Right cardiac atrium (tissue), 5 donors: ENCODE results near the gene PPY. TPM values are rescaled to one million over a fixed set of nuclear protein-coding genes. Genes with fewer than 3 reads are reported as not detected.

Experiments used
- ATAC-seq, 2 donors: fragments of 200-7000 bp; cut with Tn5 transposase; one replicate each; pipeline versions ENCODE4 v1.8.0 to v1.9.1; 2020; ENCODE audit warnings: moderate library complexity in 2 of 2, mild to moderate bottlenecking in 1 of 2
- DNase-seq, 3 donors: peaks; one replicate each; pipeline ENCODE4 v3.0.0-alpha.2; 2020
- H3K27ac ChIP-seq: one replicate; pipeline ENCODE4 v1.5.1; 2013; ENCODE audit warnings: mild to moderate bottlenecking, low read length, control low read depth, moderate library complexity
- H3K27me3 ChIP-seq: one replicate; pipeline ENCODE4 v1.6.1; 2013; ENCODE audit not compliant: control insufficient read depth, insufficient read depth
- H3K4me1 ChIP-seq: one replicate; pipeline ENCODE4 v1.6.1; 2013; ENCODE audit warnings: low read length; ENCODE audit not compliant: control insufficient read depth, insufficient read depth
- H3K4me3 ChIP-seq: one replicate; pipeline ENCODE4 v1.5.1; 2013; ENCODE audit warnings: low read length, control low read depth
- H3K9me3 ChIP-seq: one replicate; pipeline ENCODE4 v1.6.1; 2013; ENCODE audit warnings: low read length; ENCODE audit not compliant: control insufficient read depth
- WGBS: extraction: QIAGEN DNeasy Blood & Tissue Kit; methylation state at CpG from one replicate; pipeline ENCODE4 v1.1.7; 2013; 5-methylcytosine and 5-hydroxymethylcytosine counted together
- intact Hi-C, 4 donors: fragments of 100-400 bp; cut with DNase I; formaldehyde crosslinking; loops; one replicate each; pipeline versions ENCODE4 v1.11.0 to v1.14.0; 2022 to 2023
- long read RNA-seq, 4 donors: library from polyadenylated mRNA; unstranded; transcript quantifications; one replicate each; pipeline ENCODE4 v2.0.0, GENCODE V29; 2020 to 2021
- polyA plus RNA-seq: library from polyadenylated mRNA; stranded (reverse); fragments of 200-250 nt; gene quantifications from one replicate; pipeline ENCODE4 v1.2.3, GENCODE V29; 2013
- total RNA-seq, 4 donors: library from RNA; stranded (reverse); fragmentation: NEBNext Ultra II Directional; extraction: Animal tissue kit (Norgen Biotek cat#: 25700); gene quantifications; one replicate each; pipeline ENCODE4 v1.2.1, GENCODE V29; 2021
- donor health status: healthy with polysubstance abuse.
- donor health status: DM: no; HTN: yes; CAD: no.
- donor health status: DM: no; HTN: no; CAD: no.
- donor health status: DM: no; HTN: yes; CAD: no; lungs with severe emphysema.
- donor health status: DM: yes; HTN: yes; CAD: no.

Gene PPY, protein sequence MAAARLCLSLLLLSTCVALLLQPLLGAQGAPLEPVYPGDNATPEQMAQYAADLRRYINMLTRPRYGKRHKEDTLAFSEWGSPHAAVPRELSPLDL
- total RNA-seq (not detected), polyA plus RNA-seq (not detected)
- long read RNA-seq, donor 1: 0 reads
- long read RNA-seq, donor 2: 0 reads
- long read RNA-seq, donor 3: 0 reads
- long read RNA-seq, donor 4: 0 reads

DNA sequence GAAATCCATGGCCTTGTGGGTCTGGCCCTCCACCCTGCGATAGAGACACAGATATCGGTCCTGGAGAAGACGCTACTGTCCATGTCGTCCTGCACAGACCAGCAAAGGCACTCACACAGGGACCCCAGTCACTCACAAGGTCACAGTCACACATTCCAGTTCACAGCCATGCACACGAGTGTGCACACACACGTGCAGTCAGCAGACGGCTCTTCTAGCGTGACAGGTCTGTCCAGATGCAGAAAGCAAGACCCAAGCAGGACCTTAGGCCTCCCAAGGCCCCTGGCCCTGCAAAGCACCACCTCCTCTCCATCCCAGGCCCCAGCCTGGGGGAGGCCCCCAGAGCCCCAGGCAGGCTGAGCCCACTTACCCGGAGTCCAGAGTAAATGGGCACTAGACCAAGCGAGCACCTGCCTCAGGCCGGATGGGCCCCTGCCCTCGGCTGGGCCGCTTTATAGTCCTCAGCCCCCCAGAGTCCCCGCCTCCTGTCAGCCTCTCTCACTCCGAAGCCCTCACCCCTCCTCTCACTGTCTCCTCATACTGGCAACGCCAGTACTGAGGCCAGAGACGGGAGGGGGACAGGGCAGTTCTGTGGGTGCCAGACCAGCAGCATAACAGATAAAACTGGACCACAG lies at the start of gene PPY:
TSS of gene PPY (minus strand) at position 426 of the 635 bp plus-strand sequence. CDS start 822 bp downstream, outside the sequence.
- Histone ChIP-seq H3K4me1 (no peaks in the 10 kb centered on the region), H3K4me3 (no peak within 1 kb of the TSS), H3K27me3 (no peaks in the 10 kb centered on the region), H3K27ac (no peak within 1 kb of the TSS), H3K9me3 (no peaks in the 10 kb centered on the region)
- ATAC-seq: no peak
- DNase-seq: no peak
- WGBS: 86% methylated on average over 17 of the region's 17 CpGs
- intact Hi-C loops: loop anchor here (5.0 to 10.0 kb wide), 4 partner anchors 50 to 103 kb away; no protein-coding TSS in a partner anchor

DNA sequence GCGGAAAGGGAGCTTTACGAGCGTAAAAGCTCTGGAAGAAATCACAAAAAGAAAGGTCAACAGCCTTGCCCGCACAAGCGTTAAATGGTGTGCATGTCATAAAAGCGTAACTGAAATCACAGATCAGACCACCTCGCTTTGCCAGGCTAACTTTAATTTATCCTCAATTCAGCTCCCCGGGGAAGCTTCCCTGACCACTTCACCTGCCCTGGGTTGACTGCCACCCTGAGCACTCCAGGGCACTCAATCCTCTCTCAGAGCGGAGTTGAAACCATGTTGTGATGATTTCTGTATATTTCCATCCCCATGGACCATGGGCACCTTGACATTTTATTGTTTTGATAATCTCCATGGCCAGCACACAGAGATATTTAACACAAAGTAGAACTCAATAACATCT lies 46.0 kb upstream of the PPY start:
- Histone ChIP-seq H3K9me3 (no peaks in the 10 kb centered on the region), H3K27ac (no peak overlapping the region), H3K4me1 (peaks cover 3% of the 10 kb centered on the region), H3K27me3 (no peaks in the 10 kb centered on the region), H3K4me3 (no peak overlapping the region)
- DNase-seq: no peak
- intact Hi-C loops: no loop called here
- no peak for ATAC-seq
- WGBS: 87% methylated on average over 9 of the region's 9 CpGs

DNA sequence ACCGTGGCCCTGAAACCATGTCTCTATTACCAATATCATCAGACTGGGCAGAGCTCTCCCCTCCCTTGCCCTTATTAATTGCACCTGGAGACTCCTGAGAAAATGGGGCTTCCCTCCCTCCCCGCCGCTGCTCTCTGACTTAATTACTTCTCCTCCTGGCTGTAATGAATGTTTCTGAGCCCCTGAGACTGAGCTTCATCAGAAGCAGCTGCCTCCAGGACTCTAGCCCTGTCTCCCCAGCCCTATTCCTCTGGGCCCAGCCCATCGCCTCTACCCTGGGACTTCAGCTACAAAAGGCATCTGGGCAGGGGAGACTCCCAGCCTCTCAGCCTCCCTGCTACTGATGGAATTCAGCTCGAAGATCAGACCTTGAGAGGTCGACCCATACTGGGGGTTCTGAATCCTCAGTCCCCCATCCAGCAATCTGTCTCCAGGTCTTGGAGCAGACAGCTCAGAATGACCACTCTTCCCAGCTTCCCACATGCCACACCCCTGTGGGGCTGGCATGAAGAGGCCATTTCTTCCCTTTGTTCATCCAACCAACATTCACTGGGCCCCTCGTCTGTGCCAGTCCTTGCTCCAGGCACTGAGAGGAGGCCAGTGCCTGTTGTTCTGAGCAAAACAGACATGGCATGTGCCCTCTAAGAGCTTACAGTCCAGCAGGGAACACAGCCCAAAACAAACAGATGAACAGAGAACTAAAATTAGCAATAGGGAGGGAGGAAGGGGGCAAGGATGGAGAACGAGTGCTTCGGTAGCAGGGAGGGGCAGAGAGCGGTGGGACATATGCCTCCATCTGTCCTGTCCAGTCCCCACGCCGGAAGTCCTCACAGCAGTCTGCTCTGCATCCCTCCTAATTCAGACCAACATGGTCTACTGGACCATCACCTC lies 45.1 kb upstream of the PPY start:
- intact Hi-C loops: no loop called here
- H3K27ac ChIP-seq: peak overlapping the region; percentile 8

DNA sequence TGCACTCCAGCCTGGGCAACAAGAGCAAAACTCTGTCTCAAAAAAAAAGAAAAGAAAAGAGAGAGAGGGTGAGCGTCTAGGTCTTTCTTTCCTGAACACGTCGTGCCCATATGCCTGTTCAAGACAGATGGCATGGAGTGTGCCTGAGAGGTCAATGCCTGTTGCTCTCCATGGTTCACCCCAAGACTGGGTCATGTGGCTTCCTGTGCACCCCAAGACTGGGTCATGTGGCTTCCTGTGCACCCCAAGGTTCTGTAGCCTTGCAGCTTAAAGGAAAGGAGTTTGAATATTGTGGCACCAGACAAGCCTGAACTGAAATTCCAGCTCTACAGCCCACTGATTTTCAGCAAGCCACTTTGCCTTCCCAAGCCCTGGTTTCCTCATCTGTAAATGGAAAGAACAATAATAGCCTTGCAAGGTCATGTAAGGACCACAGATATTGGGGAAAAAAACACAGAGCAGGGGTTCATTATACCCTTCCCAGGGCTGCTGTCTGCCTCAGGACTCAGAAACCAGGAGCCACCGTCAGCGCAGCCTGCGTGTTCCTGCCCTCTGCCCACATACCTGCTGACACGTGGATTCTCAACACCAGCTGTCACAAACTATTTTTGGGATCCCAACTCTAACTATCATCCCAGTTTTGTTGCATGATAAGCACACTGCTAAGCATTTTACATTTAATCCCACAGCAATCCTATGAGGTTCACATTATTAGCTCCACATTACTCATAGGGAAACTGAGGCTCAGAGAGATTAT lies 44.1 kb upstream of the PPY start:
- no peaks in the 10 kb centered on the region for H3K27me3 ChIP-seq
- intact Hi-C loops: no loop called here
- peaks cover 3% of the 10 kb centered on the region for H3K4me1 ChIP-seq
- ATAC-seq (no peak), DNase-seq (no peak)
- peak overlapping the region; percentile 2 for H3K27ac ChIP-seq
- no peak overlapping the region for H3K4me3 ChIP-seq
- no peaks in the 10 kb centered on the region for H3K9me3 ChIP-seq
- WGBS: 70% methylated on average over 7 of the region's 7 CpGs

More for the DNA sequence above, 45.1 kb upstream of the PPY start:
- ATAC-seq: peak in 1 of 2 donors; percentile 31
- no peaks in the 10 kb centered on the region for H3K27me3 ChIP-seq
- DNase-seq: no peak
- H3K4me3 ChIP-seq: no peak overlapping the region
- WGBS: 62% methylated on average over 12 of the region's 12 CpGs
- no peaks in the 10 kb centered on the region for H3K9me3 ChIP-seq
- H3K4me1 ChIP-seq: peaks cover 3% of the 10 kb centered on the region

DNA sequence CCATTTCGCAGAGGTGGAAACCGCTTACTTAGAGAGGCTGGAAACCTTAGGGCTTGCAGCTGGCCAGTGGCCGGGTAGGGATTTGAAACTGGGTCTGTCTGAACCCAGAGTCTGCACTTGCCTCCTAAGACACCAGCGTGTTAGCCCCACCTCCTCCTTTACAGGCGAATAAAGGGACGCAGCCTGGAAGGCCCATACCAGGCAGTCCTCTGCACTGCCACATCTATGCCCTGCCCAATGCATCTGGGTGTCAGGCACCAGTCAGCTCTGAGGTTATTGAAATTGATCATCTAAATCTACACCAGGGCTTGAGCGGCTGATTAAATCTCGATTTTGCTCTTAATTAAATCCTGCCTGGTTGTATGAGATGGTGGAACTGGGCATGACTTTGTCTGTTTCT lies 42.2 kb upstream of the PPY start:
- H3K27me3 ChIP-seq: no peaks in the 10 kb centered on the region
- H3K4me3 ChIP-seq: no peak overlapping the region

DNA sequence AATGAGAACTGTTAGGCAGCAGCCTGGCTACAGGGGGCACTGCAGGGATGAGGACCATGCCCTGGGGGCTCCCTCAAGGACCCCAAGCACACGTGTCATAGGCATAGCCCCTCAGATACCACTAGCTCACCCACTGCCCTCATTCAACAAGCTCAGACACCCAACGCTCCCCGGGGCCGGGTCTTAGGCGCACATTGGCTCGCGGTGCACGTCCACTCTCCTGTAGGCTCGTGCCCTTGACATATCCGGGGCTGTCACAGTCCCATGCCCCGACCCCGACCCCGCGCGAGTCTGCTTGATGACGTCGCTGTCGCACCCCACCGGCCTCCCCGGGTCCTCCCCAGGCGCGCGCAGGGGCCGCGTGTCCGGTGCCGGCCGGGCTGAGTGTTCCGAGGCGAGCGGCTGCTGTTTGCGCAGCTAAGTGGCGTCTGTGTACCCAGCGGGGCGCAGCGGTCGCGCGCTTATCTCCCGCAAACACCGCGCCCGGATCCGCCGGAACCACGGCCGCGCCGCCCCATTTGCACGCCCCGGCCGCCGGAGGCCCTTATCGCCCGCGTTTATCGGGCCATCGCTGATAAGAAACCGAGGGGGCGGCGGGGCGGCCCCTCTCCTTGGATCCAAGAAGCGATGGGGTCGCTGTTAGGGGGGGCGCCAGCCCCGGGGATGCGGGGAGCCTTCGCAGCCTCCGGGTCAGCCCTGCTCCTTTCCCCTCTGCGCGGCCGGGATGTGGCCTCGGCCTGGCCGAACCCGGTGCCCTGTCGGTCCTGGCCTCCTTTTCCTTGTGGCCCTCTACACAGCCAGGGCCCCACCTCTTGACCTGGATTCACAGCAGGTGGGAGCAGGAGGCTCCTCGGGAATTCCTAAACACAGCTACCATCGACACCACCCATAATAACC lies 41.5 kb upstream of the PPY start:
- Histone ChIP-seq H3K27me3 (no peaks in the 10 kb centered on the region), H3K27ac (no peak overlapping the region), H3K4me1 (peaks cover 3% of the 10 kb centered on the region), H3K9me3 (no peaks in the 10 kb centered on the region), H3K4me3 (peak overlapping the region; percentile 35)
- ATAC-seq (peak; percentile 75 to 81), DNase-seq (peak in 1 of 3 donors; percentile 62)
- intact Hi-C loops: no loop called here
- WGBS: 3% methylated on average over 78 of the region's 78 CpGs

More for the DNA sequence above, 42.2 kb upstream of the PPY start:
- Histone ChIP-seq H3K4me1 (peaks cover 3% of the 10 kb centered on the region), H3K9me3 (no peaks in the 10 kb centered on the region), H3K27ac (no peak overlapping the region)
- DNase-seq (no peak), ATAC-seq (peak in 1 of 2 donors; percentile 32)
- intact Hi-C loops: no loop called here
- WGBS: 82% methylated on average over 8 of the region's 8 CpGs

DNA sequence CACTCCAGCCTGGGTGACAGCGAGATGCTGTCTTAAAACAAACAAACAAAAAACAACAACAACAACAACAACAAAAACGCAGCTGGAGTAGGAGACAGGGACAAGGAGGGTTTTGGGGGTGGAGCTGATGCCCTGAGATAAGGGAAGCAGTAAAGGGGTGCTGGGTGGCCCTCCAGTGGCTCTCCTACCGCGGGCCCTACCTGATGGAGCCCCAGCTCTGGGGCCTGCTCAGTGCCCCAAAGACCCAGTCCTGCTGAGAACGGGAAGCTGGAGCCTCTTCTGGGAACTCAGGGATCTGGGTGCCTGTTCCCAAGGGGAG lies 40.9 kb upstream of the PPY start:
- ATAC-seq (no peak), DNase-seq (no peak)
- H3K27me3 ChIP-seq: no peaks in the 10 kb centered on the region
- peaks cover 3% of the 10 kb centered on the region for H3K4me1 ChIP-seq
- intact Hi-C loops: no loop called here
- H3K9me3 ChIP-seq: no peaks in the 10 kb centered on the region
- H3K4me3 ChIP-seq: no peak overlapping the region
- 30% methylated on average over 5 of the region's 5 CpGs for WGBS
- no peak overlapping the region for H3K27ac ChIP-seq

DNA sequence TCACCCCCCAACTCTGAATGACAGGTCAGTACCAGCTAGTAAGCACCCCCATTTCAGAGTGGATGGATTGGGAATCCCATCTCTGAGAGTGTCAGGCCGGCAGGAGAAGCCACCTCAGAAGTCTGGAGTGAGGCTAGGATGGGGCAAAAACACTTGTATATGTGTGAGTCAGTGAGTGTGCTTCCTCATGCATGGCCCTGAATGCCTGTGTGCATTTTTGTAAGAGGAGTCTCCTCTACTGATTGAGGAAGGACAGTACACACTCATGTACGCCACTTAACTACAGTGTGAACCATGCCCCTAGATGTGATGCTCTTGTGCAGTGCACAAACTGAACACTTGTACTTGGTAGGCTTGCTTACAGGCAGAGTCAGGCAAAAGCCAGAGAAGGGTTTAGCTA lies 39.9 kb upstream of the PPY start:
- intact Hi-C loops: no loop called here
- Histone ChIP-seq H3K4me3 (no peak overlapping the region), H3K9me3 (no peaks in the 10 kb centered on the region), H3K27ac (no peak overlapping the region), H3K4me1 (peaks cover 3% of the 10 kb centered on the region), H3K27me3 (no peaks in the 10 kb centered on the region)
- DNase-seq (no peak), ATAC-seq (no peak)
- WGBS: 77% methylated on average over 2 of the region's 2 CpGs

DNA sequence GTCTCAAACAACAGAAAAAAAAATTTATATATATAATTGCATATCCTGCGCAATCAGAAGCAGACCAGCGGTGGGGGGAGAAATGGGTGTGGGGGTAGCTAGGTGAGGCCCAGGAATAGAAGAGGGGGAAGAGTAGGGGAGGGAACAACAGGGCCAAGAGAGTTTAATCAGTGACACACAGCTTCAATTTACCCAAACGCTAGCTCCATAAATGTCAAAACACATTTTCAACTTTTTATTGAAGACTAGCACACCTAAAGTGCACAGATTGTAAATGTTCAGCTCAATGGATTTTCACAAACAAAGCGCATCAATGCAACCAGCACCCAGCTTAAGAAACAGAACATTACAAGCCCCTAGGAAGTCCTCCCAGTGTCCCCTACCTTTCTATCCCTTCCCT lies 37.4 kb upstream of the PPY start:
- 87% methylated on average over 4 of the region's 4 CpGs for WGBS
- Histone ChIP-seq H3K9me3 (no peaks in the 10 kb centered on the region), H3K27me3 (no peaks in the 10 kb centered on the region), H3K4me1 (no peaks in the 10 kb centered on the region), H3K27ac (no peak overlapping the region), H3K4me3 (no peak overlapping the region)
- DNase-seq: no peak
- no peak for ATAC-seq
- intact Hi-C loops: no loop called here

DNA sequence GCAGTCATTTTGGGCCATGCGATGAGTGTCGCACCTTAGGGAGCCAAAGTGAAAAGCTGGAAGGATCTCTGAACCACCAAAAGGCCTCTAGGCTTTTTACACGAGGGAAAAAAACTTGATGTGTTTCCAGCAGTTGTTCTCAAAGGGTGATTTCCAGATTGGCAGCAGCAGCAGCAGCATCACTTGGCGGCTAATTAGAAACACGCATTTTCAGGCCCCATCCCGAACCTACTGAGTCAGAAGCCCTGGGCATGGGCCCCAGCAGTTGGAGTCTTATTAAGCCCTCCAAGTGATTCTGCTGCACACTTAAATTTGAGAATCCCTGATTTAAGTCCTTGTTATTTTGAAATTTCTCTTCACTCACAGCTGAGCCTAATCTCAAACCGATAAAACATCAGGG lies 36.7 kb upstream of the PPY start:
- 73% methylated on average over 7 of the region's 7 CpGs for WGBS
- Histone ChIP-seq H3K4me3 (no peak overlapping the region), H3K27ac (no peak overlapping the region), H3K4me1 (no peaks in the 10 kb centered on the region), H3K9me3 (no peaks in the 10 kb centered on the region), H3K27me3 (no peaks in the 10 kb centered on the region)
- DNase-seq (no peak), ATAC-seq (no peak)
- intact Hi-C loops: no loop called here
